GM04503 (cell line): ENCODE data around the gene TTC31.

Source experiments
- DNase-seq: peaks from one replicate; pipeline ENCODE4 v3.0.0-alpha.2; 2012; ENCODE audit warnings: low read depth

Gene TTC31

DNA sequence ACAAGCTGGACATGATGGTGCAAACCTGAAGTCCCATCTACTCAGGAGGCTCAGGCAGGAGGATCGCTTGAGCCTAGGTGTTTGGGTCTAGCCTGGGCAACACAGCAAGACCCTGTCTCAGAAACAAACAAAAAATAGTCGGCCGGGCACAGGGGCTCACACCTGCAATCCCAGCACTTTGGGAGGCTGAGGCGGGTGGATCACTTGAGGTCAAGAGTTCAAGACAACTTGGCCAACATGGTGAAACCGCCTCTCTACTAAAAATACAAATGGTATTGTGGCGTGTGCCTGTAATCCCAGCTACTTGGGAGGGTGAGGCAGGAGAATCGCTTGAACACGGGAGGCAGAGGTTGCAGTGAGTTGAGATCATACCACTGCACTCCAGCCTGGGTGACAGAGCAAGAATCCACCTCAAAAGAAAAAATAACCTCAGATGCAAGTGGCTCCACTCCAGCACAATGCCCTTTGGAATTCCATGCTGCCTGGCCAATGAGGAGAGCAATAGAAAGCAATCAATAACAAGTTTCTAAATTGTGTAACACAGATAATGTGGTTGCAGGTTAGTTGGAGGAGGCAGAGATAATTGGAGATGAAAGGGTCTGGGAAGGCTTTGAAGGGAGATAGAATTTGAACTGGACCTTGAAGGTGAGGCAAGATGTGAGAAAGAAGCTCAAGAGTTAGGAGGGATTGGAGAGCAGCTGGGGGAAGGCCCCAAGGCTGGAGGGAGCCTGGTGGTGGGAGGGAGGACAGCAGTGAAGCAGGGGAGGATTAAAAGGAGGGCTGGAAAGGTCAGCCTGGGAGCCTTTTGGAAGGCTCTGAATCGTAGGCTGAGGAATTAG is 6.0 kb downstream of the TTC31 start:
- DNase-seq, result no peak

DNA sequence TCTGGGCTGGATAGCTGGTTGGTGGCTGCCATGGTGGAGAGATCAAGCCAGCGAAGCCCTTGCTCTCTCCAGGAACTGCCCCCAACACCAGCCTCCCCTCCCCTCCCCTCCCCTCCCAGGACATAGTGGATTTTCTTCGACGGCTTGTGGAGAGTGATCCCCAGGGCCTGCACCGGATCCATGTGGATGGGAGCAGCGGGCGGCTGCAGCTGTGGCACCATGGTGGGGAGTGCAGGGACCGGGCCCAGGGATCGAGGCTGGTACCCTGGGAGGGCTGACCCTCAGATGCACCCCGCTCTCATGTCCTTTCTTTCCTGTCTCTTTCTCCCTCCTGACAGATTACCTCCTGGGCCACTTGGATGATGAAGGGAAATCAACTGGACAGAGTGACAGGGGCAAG is 7.0 kb downstream of the TTC31 start:
- DNase-seq, result no peak

DNA sequence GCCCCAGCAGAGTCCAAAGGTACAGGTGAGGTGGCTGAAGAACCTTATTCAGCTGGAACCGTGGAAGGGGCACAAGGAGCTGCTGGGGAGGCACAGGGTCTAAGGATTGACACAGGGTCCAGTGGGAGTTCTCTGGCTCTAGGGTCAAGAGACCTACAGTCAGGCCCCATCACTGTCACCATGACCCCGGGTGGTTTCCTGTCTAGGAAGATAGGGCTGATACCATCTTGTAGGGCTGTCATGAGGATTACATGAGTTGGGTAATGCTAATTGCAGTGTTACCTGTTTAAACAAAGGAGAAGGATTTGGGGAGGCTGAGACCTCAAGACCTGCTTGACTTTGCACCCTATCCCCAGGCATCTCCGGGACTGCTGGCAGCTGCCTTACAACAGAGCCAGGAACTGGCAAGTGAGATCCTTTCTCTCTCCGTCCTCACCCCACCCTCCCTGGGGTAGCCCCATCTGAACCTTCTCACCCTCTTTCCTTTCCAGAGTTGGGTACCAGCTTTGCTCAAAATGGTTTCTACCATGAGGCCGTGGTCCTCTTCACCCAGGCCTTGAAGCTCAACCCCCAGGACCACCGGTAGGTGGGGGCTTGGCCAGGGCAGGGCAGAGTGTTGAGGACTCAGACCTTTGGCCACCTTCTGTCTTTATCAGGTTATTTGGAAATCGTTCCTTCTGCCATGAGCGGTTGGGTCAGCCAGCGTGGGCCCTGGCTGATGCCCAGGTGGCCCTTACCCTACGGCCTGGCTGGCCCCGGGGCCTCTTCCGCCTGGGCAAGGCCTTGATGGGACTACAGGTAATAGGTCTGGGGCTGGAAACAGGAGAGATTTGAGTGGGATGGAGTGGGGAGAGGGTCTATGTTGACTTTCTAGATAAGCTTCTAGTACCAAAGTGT is 9.0 kb downstream of the TTC31 start:
- DNase-seq, result no peak

DNA sequence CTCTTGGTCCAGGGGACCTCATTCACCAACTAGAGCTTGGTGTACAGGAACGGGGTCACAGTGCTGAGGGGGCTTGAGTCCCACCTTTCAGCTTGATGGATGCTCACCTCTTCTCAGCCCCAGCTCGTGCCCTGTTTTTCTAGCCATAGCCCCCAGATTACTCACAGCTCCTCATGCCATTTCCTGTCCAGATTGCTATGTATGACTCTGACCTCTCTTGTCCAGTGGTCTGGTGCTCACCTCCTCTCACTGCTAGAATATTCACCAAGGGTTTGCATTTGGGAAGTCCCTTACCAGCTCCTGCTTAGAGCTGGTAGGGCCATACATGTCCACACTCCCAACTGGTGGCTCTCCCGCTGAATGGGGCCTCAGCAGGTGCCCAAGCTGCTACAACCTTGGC is 10.7 kb downstream of the TTC31 start:
- no peak for DNase-seq

DNA sequence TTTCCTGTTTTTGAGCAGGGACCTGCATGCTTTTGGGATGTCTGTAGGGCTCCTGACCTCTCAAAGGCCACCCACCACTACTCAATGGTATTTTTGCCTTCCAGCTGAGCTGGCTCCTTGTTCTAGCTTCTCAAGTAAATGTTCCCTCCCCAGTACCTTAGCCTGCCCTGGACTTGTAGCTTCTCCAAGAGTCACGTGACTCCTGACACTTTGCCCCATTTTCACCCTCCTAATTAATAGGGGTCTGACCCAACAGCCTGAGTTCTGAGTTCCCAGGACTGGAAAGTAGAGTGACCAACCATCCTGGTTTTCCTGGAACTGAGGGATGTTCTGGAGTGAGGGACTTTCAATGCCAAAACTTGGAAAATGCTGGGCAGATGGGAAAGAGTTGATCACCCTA is 12.6 kb downstream of the TTC31 start:
- no peak for DNase-seq

DNA sequence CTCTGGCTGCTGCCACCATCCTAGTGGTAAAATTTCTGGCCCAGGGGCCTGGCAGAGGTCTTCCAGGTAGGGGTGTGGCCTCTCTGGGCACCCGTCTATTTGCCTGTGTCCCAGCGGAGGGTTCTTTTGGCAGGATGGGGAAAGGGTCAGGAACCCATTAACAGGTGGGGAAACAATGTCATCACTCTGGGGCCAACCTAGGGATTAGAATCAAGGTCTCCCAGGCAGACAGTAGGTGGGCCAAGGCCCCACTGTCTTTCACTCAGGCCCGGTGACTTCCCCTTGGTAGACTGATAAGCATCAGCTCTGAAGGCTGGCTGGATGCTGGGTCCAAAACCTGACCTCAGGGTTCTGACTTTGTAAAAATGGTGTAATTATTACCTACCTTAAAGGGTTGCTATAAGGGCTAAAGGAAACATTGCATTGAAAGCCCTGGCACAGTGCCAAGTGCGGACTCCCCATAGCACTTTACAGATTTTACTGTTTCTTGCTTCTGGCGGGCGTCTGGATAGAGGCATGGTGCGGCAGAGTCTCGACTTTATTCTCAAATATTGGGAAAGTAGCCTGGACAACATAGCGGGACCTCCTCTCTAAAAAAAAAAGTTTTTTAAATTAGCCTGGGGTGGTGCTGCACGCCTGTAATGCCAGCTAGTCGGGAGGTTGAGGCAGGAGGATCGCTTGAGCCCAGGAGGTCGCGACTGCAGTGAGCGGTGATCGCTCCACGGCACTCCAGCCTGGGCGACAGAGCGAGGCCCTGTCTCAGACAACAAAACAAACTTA is 14.3 kb downstream of the TTC31 start:
- DNase-seq, result no peak

DNA sequence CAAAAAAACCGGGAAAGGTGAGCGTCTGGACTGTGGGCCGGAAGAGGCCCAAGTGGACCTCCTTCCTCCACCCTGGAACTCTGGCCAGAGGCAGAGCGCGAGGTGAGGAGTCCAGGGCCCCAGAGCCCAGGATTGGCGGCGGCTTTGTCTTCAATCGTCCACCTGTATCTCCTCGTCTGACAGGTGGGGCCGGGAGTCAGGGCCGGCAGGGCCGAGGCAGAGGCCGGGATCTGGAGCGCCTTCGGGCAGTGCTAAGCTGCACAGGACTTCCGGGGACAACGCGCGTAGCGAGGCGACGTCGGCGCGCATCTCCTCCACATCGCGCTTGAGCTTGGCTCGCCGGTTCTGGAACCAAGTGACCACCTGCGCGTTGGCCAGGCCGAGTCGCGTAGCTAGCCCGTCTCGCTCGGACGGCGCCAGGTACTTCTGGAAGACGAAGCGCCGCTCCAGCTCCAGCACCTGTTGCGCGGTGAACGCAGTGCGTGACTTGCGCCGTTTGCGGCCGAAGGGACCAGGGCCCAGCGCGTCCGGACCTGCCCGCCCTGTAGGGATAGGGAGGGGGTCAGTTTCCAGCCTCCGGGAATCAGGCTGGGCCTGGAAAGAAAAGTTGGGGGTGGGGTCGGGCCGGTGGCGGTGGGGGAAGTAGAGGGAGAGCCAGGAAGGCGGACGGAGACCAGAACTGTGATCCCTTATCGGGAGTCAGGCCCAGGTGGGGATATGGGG is 15.1 kb downstream of the TTC31 start:
- DNase-seq, result no peak

DNA sequence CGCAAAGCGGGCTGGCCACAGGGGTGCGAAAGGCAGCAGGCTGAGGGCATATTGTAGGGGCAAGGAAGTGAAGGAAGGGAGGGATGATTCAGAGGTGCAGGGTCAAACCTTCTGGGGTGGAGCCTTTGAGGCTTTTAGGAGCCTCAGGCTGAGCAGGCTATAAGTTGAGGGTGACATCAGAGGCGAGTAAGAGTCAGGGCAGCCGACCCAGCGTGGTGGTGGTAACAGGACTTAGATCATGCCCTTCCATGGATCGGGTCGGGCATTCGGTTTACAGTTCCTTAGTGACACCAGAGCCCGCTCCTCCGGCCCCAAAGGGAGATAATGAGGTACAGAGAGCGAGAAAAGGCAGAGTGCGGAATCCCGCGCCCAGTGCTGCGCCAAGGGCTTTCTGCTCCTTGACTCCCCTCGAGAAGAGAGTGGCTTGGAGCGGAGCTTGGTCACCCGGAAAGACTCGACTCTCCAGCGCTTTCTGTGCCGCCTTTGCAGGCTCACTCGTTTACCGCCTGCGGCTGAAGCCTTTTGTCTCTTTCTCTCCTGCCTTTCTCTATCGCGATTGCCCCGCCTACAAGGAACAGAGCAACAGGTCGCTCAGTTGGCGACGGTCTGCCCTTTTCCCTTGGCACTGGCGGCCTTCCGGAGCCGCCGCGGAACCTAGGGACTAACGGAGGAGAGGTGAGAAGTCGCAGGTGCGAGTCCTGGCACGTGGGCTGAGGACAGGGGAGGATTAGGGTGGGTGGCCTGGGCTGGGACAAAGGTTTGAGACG is 15.8 kb downstream of the TTC31 start:
- no peak for DNase-seq

DNA sequence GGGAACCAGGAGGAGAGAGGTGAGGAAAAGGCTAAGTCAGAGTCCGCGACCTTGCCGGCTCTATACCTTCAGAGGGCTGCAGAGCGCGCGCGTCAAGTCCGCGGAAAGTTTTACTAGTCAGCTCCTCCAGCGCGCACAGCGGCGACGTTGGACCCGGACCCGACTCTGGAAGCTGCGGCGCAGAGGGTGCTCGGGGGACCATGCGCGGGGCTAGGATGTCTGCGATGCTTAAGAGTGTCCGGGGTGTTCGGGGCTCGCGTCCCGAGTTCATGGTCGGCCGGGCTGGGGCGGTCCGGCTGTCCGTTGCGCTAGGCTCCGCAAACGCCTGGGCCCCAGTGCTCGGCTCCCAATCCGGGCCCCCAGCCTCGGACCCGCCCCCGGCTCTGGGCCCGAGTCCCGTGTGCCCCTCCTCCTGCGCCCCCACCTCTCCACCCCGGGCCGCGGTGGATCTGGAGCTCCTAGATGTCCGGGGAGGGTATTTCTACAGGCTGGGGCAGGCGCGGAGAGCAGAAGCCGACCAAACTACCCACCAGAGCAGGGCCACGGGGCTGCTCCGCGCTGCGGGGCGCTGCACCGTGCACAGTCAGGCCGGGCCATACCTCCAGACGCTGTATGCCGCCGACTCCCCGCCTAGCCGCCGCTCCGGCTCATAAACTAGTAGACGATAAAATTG is 16.5 kb downstream of the TTC31 start, which contains the start of gene LBX2:
Gene LBX2 (minus strand): TSS at position 337 of the 673 bp plus-strand sequence. CDS start 66 bp downstream, at position 271.
- no peak for DNase-seq

DNA sequence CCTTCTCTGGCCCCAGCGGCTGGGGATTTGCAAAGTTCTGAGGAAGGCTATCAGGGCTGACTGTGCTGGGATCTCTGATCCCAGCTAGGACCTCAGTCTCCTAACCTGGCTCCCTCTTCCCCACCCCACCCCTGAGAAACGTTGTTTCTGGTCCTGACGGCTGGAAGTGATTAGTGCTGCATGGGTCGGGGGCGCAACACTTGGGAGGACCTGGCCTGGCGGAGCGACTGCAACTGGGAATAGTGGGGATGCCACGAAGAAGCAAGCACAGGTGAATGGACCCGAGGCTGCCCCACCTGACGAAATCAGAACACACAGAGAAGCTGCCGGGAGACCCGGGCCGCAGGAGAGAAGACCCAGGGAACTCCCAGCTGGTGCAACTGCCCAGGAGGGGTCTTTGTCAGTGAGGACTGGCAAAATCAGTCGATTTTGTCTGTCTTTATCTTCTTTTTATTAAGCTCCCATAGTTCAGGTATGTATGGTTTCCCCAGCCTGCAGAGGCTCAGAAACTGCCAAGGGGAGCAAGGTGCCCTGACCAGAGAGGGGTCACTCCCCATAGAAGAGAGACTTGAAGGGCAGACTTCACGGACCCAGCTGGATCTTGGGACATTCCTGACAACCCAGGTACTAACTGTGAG is 17.2 kb downstream of the TTC31 start:
- DNase-seq, result no peak

DNA sequence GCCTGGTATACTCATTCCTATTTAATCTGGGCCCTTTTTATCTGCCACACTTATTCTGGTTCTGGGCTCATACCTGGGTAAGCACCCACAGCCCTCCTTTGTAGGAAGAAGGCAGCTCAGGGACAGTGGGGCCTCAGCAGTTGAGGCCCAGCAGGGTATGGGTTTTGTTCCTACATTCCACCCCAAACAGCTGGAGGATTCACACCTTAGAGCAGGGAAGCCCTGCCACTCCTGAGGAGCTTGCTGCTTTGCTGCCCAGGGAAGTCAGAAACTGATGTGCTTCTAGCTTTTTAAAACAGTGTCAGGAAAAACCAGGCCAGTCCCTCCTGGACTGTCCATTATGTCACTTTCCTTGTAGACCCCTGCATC is 17.7 kb downstream of the TTC31 start:
- DNase-seq, result no peak

DNA sequence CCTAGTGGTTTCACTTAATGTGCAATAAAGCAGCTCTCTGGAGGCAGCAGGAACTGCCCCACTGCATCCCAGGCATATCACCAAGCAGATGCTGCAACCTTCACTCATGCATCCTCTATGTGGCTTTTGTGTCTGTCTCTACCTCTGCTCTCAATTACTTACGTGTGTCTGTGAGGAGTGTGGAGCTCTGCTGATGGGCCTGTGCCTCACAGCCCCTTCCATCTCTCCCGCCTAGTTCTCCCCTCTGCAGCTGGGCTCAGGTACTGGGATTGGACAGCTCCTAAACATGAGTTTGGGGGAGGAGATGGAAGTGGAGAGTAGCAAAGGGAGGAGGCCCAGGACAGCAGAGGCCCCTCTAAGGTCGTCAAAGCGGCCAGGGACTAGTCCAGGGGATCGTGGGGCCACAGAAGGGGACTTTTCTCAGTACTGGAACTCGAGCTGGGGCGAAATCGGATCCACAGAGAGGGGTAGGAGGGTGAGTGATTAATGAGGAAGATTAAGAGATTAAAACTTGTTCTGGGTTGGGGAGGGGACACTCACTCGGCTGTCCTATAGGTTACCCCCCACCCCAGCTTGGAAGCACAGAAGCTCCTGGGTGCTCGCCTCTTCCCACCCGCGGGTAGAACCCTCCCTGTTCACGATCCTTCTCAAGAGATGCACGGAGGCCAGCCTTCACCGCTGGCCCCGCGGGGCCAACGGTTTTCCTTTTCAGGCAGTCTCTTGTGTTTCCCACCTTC is 18.6 kb downstream of the TTC31 start:
- no peak for DNase-seq

DNA sequence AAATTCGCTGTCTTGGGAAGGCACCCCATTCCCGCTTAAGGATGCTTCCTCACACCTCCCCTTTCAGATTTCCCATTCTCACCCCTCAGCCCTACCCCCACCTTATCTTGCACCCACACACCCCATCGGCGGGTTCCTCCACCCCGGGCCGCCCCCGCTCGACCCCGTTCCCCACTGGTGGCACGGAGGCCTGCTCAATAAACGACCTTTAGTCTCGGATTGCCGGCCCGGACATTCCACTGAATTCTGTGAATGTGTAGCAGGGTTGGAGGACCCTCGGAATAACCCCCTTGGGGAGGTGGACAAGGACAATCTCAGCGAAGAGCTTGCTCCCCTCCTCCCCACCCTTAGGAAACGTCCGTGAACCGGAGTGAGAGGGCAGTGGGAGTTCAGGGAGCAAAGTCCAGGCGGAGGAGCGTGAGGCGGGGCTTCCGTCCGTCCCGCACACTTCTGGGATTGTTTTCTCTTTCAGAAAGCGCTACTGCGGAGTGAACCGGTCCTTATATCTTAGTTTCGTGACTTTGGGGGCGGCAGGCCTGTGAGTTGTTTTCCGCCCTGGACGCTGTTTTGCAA is 19.4 kb downstream of the TTC31 start:
- DNase-seq, result no peak

DNA sequence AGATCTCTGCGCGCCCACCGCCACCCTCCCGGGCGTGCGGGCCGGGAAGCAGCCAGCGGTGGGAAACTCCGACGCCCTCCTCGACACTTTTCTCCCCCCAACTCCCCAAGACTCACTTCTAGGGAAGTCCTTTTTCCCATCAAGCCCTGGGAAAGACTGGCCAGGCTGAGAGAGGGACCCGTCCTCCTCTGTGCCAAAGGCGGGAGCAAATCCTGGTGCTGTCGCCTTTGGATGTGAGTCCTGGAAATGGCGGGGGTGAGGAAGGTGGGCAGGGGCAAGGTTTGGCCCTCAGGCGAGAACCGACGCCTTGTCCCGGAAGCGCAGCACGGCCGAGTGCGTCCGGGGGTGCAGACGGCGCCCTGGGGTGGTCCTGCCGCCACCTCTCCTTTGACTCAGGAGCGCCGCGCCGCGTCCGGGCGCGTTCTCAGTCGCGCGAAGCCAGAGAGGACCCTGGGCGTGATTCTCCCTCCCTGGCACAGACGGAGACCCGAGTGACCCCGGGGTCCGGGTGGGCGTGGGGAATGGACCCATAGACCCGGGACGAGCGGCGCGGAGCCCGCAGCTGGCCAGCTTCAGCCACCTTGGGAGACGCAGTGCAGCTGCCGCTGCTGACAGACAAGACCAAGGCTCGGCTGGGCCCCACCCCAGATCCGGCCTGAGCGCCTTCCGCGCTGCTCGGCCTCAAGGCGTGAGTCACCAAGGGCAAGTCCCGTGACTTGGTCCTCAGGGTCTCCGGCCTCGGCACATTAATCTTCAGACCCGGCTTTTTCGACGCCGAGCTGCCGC is 20.0 kb downstream of the TTC31 start:
- no peak for DNase-seq

DNA sequence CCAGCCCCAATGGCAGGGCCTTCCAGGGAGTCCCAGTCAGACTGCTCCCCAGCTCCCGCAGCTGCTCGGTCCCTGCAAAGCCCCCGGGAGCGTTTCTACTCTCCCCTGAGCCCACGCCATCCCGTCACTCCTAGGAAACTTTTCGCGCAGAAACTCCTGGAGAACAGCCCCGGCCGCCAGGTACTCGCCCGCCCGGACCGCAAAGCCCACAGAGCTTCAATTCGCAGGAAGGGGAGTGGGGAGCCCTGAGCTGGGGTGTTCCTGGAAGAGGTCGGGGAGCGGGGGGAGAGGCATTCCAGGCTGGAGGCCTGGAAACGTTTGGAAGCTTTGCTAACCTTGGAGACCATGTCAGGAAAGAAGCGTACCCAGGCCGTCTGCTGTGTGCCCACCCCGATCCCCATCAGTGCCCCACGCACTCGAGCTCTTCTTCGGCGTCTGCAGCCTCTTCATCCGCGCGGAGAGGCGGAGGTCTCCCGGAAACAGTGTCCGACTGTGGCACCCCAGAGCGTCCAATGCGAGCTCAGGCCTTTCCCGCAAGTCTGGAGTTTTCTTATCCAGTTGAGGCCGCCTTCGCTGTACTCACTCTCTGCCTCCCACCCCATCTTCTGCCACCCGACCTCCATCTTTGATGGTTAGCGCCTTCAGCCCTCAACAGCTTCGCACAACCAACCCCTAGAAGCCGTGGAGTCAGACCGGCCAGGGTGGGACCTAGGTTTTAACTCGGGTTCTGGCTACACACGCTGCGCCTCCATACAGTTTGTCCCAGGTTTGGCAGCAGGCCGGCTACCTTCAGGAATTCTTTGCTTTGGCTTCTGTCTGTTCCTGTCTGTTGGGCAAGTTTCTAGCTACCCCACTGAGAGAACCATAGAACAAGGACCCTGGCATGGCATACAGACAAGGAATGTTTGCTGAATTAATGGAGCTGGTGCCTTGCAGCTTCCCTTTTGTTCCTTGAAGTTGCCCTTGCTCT is 20.9 kb downstream of the TTC31 start:
- no peak for DNase-seq

DNA sequence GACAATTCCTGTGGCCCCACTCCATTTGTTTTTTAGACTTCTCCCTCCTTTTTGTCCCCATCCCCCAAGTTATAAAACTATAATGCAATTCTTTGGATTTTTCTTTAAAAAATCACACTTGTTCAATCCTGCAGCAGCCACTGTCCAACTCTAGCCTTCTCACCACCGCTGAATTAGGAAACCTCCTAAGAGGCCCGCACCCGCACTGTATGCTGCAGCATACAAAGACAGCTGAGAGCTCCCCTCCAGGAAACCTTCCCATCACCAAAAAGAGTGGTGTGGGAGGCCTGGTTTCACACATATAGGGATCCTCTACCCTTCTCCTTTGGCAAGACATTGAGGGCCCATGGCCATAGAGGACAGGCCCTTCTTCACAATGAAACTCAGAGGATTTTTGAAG is 21.7 kb downstream of the TTC31 start:
- no peak for DNase-seq
